Fibroblast of upper back skin (primary cell): ENCODE results near the gene ZSCAN2.
"Not testable (repeated sequence)": the region's sequence is repeated elsewhere in the genome, so short reads cannot be mapped to it uniquely, and the experiment has no call there.

Experiments used
- DNase-seq: peaks from one replicate; pipeline ENCODE4 v3.0.0-alpha.2; 2013

The ZSCAN2 gene

DNA sequence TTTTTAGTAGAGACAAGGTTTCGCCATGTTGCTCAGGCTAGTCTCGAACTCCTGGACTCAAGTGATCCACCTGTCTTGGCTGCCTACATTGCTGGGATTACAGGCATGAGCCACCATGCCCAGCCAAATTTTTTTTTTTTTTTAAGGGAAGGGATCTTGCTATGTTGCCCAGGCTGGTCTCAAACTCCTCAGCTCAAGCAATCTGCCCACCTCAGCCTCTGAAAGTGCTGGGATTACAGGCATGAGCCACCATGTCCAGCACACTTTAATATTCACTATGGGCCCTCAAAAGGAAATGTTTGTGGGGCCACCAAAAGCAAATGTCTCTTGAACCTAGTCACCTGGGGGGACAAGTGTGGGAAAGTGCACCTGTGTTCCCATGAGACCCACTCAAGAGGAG, 41.8 kb downstream of the ZSCAN2 start:
- DNase-seq: not testable (repeated sequence)

GRCh38 chr15:84643838-84644237, 43.0 kb downstream of the ZSCAN2 start:
- DNase-seq: no peak

DNA sequence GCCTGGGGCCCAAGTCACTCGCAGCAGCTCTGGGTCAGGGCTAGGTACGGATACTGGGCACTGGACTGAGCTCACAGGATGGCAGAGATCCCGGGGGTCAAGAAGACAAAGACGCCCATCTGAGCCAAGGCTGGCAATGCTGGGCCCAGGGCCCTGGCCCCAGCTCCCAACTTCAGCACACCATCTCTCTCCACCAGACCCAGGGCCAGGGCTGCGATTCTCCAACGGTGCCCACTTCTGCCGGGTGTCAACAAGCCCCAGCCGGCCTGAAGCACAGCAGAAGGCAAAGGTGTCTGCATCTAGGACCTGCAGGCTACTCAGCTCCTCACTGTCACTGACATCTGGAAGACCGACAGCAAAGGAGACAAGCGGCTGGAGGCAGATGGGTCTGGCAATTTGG, 44.7 kb downstream of the ZSCAN2 start:
- DNase-seq: no peak

- no peak for DNase-seq
These were observed 45.2 kb downstream of the ZSCAN2 start for GRCh38 chr15:84645997-84646396.

- DNase-seq: no peak
These were observed 46.9 kb downstream of the ZSCAN2 start for GRCh38 chr15:84647726-84648125.

GRCh38 chr15:84648539-84648938, 47.7 kb downstream of the ZSCAN2 start:
- DNase-seq: no peak

- DNase-seq: peak; percentile 33
These were observed 48.9 kb downstream of the ZSCAN2 start for GRCh38 chr15:84649706-84650105.

GRCh38 chr15:84653584-84653909, 52.7 kb downstream of the ZSCAN2 start:
- no peak for DNase-seq

DNA sequence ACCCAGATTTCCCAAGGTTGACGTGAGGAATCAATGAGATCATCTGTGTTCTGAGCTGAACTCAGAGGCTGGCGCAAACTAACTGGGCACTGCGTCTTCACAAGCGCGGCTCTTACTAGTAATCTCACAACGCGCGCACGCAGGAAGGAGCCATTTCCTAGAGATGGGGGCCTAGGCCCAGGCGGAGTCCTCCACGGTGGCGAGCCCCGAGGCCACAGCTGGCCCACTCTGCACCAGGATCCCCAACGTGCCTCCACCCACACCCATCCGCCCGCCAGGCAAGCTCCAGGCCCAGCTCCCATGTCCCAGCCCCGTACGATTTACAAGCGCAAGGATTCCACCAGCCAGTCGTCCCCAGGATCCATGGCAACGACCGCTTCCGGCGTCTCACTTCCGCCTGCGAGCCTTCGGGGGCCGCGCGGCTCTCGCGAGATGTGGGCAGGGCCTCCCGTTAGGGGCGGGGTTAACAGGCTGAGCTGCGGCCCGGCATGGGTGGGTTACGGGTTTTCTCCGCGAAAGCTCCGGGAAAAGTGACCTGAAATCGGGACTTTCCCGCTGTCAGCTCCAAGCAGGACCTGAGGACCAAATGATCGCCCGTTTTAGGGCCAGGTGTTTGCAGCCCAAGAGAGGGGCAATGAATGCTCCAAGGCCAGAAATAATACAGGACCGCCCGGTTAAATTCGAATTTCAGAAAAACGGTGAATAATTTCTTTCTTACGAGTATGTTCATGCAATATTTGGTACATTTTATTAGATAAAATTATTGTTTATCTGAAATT, 53.3 kb downstream of the ZSCAN2 start, which contains the start of gene WDR73:
TSS of gene WDR73 (minus strand) at position 374 of the 779 bp plus-strand sequence. CDS start at position 365, 9 bp downstream.
- DNase-seq: peak; percentile 94

GRCh38 chr15:84654689-84655453, 54.1 kb downstream of the ZSCAN2 start:
- peak; percentile 84 for DNase-seq

DNA sequence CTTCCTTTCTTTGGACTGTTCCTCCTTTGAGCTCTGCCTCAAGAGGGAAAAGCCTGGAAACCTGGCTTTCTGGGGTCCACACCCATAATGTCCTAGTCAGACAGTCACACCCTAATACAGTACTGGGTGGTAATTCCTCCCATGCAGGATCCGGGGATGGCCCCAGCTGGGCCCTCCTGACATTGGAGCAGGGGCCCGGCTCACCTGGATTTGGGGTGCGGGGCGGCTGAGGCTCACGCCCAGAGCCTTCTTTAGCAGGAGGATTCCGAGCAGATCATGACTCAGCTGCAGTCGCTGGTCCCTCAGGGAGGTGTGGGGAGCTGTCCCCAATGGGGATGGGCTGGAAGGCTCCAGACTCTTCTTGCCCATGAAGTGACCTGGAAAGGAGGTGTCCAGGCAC, 56.2 kb downstream of the ZSCAN2 start:
- DNase-seq: no peak

DNA sequence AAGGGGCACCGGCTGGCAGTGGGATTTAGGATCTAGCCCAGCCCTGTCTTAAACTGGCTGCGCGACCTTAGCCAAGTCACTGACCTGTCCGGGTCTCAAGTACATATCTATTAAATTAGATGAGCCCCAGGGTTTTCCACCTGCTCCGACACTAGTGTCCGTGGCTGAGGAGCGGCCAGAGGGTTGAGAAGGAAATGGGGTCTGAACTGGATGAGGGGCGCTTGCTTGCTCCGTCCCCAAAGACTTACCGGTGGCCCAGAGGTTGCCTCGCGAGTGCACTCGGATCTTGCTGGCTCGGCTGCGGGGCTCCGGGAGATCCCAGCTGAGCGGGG, 56.9 kb downstream of the ZSCAN2 start:
- DNase-seq: no peak

DNA sequence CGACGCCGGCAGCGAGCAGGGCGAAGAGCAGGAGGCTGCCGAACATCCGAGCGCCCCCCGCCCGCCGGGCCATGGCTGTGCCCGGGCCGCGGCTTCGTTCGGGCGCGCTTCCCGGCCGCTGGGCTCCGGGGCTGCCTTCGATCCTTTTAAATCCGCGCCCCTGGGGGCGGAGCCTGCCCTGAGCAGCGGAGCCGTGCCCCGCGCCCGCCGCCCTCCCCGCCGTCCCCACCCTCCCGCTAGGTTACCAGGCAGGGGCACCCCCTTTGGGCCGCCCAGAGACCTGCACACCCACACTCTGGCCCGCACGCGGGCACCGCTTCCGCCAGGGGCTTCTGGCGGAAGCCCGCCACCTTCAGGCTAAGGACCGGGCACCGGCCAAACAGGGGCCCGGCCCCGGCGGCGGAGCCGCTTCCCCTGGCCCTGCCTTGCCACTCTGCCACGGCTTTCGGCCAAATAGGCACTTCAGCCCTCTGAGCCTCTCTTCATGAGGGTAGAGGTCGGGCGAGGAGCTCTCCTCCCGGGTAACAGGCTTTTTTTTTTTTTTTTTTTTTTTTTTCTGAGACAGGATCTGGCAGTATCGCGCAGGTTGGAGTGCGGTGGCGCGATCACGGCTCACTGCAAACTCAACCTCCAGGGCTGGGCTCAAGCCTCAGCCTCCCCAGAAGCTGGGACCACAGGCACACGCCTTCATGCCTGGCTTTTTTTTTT, 57.4 kb downstream of the ZSCAN2 start, which contains the start of gene NMB:
TSS of gene NMB (minus strand) at position 120 of the 708 bp plus-strand sequence. CDS start at position 73, 47 bp downstream.
- peak; percentile 69 for DNase-seq

- DNase-seq: no peak
These were observed 58.1 kb downstream of the ZSCAN2 start for GRCh38 chr15:84658788-84659411.

DNA sequence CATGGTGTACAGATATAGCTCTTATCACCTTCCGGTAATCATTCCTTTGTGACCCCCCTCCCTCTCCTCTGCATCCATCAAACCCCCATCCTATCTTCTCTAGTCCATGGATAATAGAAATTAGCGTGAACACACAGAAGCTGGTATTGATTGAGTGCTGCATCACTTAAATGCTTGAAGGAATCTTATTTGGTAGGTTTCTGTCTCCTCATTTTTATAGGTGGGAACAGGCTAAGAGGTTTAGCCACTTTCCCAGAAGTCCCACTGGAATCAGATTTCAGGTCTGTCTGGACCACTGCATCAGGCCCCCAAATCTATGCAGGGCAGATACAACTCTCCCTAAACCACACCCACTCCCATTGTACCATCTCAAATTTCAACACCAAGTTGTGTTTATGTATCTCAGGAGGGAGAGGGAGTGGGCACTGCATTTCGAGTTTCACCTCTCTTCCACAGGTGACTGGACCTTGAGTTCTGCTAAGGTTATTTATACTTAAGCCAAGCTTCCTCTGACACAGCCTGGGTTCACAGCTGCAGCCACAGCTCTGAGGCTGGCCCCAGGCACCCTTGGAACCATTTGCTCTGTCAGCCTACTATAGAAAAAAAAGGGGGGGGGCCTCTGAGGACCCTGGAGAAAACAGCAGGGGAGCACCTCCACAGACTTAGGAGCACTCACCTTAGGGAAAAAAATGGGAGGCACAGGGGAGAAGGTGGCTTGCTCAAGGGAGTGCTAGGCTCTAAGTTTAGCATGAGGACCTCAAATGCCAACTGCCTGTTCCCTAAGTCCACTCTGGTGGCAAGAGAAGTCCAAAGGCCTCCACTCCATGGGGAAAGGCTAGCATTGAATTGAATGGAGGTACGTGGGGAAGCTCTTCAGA, 59.3 kb downstream of the ZSCAN2 start:
- no peak for DNase-seq

GRCh38 chr15:84661001-84661400, 60.2 kb downstream of the ZSCAN2 start:
- no peak for DNase-seq

- DNase-seq: no peak
These were observed 65.6 kb downstream of the ZSCAN2 start for GRCh38 chr15:84666373-84666772.

DNA sequence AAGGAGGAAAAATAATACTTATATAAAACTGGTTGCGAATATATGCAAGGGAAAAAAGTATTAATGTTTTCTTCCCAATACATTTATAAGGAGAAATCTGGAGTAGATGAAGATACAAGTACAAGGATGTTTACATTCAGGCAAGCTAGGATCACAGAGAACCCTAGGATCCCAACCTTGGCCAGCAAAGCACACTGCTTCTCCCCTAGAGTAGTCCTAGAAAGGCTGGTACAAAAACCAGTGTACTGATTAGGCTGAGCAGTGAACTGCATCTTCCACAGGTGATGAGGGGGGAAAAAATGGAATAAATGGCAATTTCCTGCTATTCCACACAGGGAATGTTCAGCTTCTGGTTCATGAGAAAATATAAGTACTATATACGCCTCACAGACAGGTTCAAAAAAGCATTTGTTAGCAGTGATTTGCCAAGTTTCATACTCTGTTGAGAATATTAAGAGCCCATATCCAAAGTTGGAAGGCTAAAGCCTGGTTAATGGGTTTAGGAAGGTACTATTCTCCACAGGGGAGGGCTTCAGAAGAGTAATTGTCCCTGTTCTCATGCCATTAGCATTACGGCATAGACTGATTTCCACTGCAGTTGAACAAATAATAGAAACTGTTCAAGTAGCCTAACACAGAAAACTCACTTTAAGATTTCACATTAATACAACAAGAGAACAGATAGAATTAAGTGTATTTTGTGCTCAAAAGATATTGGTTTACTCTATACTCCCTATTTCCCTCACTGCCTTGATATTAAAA, 67.6 kb downstream of the ZSCAN2 start:
- DNase-seq: no peak

- peak; percentile 38 for DNase-seq
These were observed 68.9 kb downstream of the ZSCAN2 start for GRCh38 chr15:84669726-84670125.

DNA sequence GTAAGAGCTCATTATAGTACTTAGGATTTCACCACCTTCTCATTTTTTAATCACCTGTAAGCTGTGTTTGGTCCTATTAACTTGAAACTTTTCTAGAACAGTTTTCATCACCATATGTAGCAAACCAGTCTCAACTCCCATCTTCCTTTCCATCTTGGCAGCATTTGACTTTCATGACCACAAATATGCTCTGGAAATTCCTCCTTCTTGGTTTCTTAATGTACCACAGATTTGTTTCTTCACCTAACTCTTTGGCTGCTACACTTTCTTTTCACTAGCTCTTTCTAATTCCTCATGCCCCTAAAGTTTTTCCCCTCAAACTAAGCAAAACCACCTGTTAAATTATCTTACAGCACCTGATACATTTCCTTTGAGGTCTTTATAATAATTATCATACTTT, 70.4 kb downstream of the ZSCAN2 start:
- peak; percentile 89 for DNase-seq
